Colonic mucosa (tissue), 4 donors: ENCODE results near the gene ETFDH. TPM values are rescaled to one million over a fixed set of nuclear protein-coding genes. Genes with fewer than 3 reads are reported as not detected.

Source experiments
- DNase-seq: peaks from one replicate; pipeline ENCODE4 v3.0.0-alpha.2; 2020
- H3K27ac ChIP-seq: fragments of 200-600 bp; one replicate; pipeline ENCODE4 v1.8.0; 2021
- H3K27me3 ChIP-seq: fragments of 200-600 bp; one replicate; pipeline ENCODE4 v1.8.0; 2021
- H3K36me3 ChIP-seq: fragments of 200-600 bp; one replicate; pipeline ENCODE4 v1.8.0; 2021
- H3K4me1 ChIP-seq: fragments of 200-600 bp; one replicate; pipeline ENCODE4 v1.8.0; 2021; ENCODE audit warnings: mild to moderate bottlenecking
- H3K4me3 ChIP-seq: fragments of 200-600 bp; one replicate; pipeline ENCODE4 v1.8.0; 2021
- H3K9ac ChIP-seq, 2 donors: one replicate each; pipeline ENCODE4 v1.7.0; 2013; ENCODE audit warnings: control low read depth in 2 of 2, low read depth in 2 of 2, low read length in 2 of 2
- H3K9me3 ChIP-seq: fragments of 200-600 bp; one replicate; pipeline ENCODE4 v1.8.0; 2021
- intact Hi-C: fragments of 100-400 bp; cut with DNase I; formaldehyde crosslinking; loops from one replicate; pipeline ENCODE4 v1.14.1; 2022
- total RNA-seq, 2 donors: library from RNA; stranded (reverse); fragmentation: NEBNext Ultra II Directional in 1 of 2; extraction: Animal tissue kit (Norgen Biotek cat#: 25700) in 1 of 2; gene quantifications; one replicate each; pipeline ENCODE4 v1.2.1, GENCODE V29; 2021
- TF ChIP-seq, protein P1 (sequence below): fragments of 200-600 bp; IDR thresholded peaks from one replicate; pipeline ENCODE4 v1.8.0; 2022; ENCODE audit warnings: antibody characterized with exemption, mild to moderate bottlenecking
- donor health status: healthy.
- donor health status: DM: no; HTN: no; CAD: no.
- donor health status: DM: no; HTN: no; CAD: no.

The ETFDH gene
- total RNA-seq, 2 donors from 2014 or later = 63.7 to 72.9 TPM

DNA sequence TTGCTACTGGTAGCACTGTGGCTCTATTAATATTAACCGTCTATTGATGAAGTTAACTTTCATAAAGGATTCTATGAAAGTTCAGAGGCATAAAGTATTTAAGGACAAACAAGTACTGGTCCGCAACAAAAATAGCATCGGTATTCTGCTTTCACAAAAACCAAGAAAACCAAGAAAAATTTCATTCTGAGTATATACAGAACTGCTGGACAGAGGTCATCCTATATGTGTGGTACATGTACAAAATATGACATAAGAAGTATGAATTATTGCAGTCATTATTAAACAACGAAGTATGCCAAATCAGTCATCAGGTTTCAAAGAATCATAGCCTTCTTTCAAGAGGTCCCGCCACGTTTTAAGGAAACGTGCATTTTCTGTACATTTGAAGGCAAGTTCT lies 2.8 kb upstream of the ETFDH start:
- Histone ChIP-seq H3K4me1 (peaks cover 8% of the 10 kb centered on the region), H3K9ac (no peak overlapping the region), H3K27ac (no peak overlapping the region), H3K27me3 (no peaks in the 10 kb centered on the region), H3K36me3 (no peaks in the 10 kb centered on the region), H3K9me3 (no peaks in the 10 kb centered on the region), H3K4me3 (no peak overlapping the region)
- no peak for DNase-seq
- TF ChIP-seq, protein P1, sequence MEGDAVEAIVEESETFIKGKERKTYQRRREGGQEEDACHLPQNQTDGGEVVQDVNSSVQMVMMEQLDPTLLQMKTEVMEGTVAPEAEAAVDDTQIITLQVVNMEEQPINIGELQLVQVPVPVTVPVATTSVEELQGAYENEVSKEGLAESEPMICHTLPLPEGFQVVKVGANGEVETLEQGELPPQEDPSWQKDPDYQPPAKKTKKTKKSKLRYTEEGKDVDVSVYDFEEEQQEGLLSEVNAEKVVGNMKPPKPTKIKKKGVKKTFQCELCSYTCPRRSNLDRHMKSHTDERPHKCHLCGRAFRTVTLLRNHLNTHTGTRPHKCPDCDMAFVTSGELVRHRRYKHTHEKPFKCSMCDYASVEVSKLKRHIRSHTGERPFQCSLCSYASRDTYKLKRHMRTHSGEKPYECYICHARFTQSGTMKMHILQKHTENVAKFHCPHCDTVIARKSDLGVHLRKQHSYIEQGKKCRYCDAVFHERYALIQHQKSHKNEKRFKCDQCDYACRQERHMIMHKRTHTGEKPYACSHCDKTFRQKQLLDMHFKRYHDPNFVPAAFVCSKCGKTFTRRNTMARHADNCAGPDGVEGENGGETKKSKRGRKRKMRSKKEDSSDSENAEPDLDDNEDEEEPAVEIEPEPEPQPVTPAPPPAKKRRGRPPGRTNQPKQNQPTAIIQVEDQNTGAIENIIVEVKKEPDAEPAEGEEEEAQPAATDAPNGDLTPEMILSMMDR = no peak
- intact Hi-C loops = no loop called here

DNA sequence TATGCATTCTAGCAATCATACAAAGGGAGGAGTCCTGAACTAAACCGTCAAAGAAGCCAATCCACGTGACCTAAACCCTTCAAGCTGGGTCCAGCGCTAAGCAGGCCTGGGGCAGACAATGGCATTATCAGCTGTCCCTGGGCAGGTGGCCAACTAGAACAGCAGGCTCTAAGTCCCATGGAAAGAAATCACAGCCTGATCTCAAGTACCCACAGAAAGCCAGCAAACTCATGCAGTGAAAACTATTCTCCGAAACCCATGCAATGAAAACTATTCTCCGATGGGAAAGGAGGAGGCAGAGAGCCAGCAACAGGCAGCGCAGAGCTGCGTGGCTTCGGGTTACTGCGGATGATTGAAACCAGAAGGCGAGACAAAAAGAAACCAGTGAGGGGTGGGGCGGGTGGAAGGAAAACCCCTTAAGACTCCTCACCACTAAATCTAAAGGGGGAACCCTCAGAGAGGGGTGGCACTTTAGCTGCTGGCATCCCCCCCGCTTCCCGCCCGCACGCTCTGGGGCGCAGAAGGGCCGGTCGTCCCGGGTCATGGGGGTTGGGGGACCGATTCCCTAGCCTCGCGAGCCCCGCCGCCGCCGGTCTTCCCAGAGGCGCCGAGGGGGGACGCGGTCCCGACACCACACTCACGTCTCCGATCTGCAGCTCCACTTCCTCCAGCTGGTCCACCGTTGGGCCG lies 976 bp upstream of the ETFDH start:
- intact Hi-C loops = no loop called here
- H3K27ac ChIP-seq = peak overlapping the region; percentile 95

DNA sequence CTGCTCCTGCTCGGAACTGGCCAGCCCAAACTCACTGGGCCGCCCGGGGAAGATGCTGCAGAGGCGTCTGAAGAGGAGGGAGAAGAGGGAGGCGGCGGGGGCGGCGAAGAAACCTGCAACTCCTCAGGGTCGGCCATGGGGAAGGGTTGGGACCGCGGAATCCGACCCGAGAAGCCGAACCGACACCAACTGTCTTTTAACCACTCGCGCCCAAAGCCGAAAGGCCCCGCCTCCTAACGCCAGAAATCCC lies 506 bp upstream of the ETFDH start, which contains the start of gene C4orf46:
Gene C4orf46 (minus strand): TSS at position 223 of the 250 bp plus-strand sequence. CDS start 86 bp downstream, at position 137.
- H3K9ac ChIP-seq = peak within 1 kb of the TSS; percentile 96
- peaks cover 8% of the 10 kb centered on the region for H3K4me1 ChIP-seq
- no peak for DNase-seq
- no peaks in the 10 kb centered on the region for H3K27me3 ChIP-seq
- peak within 1 kb of the TSS; percentile 95 for H3K27ac ChIP-seq
- TF ChIP-seq, protein P1 = no peak
- H3K9me3 ChIP-seq = no peaks in the 10 kb centered on the region
- intact Hi-C loops = no loop called here
- H3K4me3 ChIP-seq = peak within 1 kb of the TSS; percentile 89
- no peaks in the 10 kb centered on the region for H3K36me3 ChIP-seq

More for the DNA sequence above, 976 bp upstream of the ETFDH start:
- H3K36me3 ChIP-seq = no peaks in the 10 kb centered on the region
- peak; percentile 78 for DNase-seq
- peaks cover 8% of the 10 kb centered on the region for H3K4me1 ChIP-seq
- no peaks in the 10 kb centered on the region for H3K9me3 ChIP-seq
- H3K9ac ChIP-seq = peak overlapping the region; percentile 59 to 71
- TF ChIP-seq, protein P1 = no peak
- H3K27me3 ChIP-seq = no peaks in the 10 kb centered on the region
- H3K4me3 ChIP-seq = peak overlapping the region; percentile 89

DNA sequence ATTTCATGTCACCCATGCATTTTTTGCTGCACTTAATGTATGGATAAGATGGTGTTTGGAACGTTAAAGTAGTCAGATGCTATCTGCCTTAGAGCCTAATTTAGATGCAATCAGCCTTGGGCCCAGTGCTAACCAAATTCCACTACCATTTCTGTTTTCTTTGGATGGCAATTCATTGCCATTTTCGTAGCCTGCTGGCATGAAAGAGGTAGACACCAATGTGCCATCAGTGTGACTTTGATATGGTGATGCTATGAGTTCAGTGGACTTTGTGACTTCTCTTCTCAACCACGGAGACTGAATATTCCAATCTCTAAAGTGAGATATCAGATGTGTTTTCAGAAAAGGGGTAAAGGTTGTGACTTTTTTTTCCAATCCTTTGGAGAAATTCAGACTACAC lies 1.5 kb downstream of the ETFDH start:
- Histone ChIP-seq H3K4me3 (no peak overlapping the region), H3K36me3 (no peaks in the 10 kb centered on the region), H3K9me3 (no peaks in the 10 kb centered on the region), H3K9ac (no peak overlapping the region), H3K4me1 (peaks cover 8% of the 10 kb centered on the region), H3K27ac (no peak overlapping the region), H3K27me3 (no peaks in the 10 kb centered on the region)
- TF ChIP-seq, protein P1 = no peak
- intact Hi-C loops = no loop called here
- no peak for DNase-seq

DNA sequence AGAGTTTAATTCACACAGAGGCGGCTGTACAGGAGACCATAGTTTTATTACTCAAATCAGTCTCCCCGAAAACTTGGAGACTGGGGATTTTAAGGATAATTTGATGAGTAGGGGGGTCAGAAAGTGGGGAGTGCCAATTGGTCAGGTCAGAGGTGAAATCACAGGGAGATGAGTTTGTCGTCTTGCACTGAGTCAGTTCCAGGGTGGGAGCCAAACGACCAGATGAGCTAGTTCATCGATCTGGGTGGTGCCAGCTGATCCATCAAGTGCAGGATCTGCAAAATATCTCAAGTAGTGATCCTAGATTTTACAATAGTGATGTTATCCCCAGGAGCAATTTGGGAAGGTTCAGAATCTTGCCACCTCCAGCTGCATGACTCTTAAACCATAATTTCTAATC lies 4.0 kb downstream of the ETFDH start:
- TF ChIP-seq, protein P1 = no peak
- DNase-seq = no peak
- H3K36me3 ChIP-seq = no peaks in the 10 kb centered on the region
- H3K9ac ChIP-seq = no peak overlapping the region
- no peaks in the 10 kb centered on the region for H3K27me3 ChIP-seq
- H3K27ac ChIP-seq = no peak overlapping the region
- intact Hi-C loops = no loop called here
- H3K9me3 ChIP-seq = no peaks in the 10 kb centered on the region
- H3K4me1 ChIP-seq = no peaks in the 10 kb centered on the region
- H3K4me3 ChIP-seq = no peak overlapping the region
